HCT116 (cell line): ENCODE results near the gene PANX3. TPM values are rescaled to one million over a fixed set of nuclear protein-coding genes. Genes with fewer than 3 reads are reported as not detected.

Source experiments
- ATAC-seq: fragments of 200-7000 bp; cut with Tn5 transposase; 2 replicates; pipeline ENCODE4 v1.9.1; 2020; ENCODE audit warnings: mild to moderate bottlenecking, moderate library complexity
- BruUV-seq: library from RNA; stranded (reverse); fragments of 400-500 nt; replicated peaks from 2 replicates; lab custom pipeline; 2021; lab: Mats Ljungman, UMichigan
- CTCF ChIA-PET: fragments of 300-600 bp; sonication (Branson Sonifier 250); formaldehyde crosslinking; loops from one replicate; lab custom pipeline; 2021; ENCODE audit warnings: antibody characterized with exemption; lab: Charles Lee
- POLR2A ChIA-PET: fragments of 300-600, 350-600 bp; sonication (Branson Sonifier 250); formaldehyde crosslinking; loops from one replicate; lab custom pipeline; 2021; ENCODE audit warnings: antibody characterized with exemption; lab: Charles Lee
- RAD21 ChIA-PET, 2 experiments: fragments of 300-600 bp; sonication (Branson Sonifier 250); formaldehyde crosslinking; loops; one replicate each; lab custom pipeline; 2023; ENCODE audit warnings: low total read pairs in 2 of 2; ENCODE audit not compliant: uncharacterized antibody in 2 of 2, unreplicated experiment in 2 of 2, low non-redundant PET in 1 of 2; lab: Charles Lee
- DNase-seq: peaks from one replicate; pipeline ENCODE4 v3.0.0-alpha.2; 2010; ENCODE audit warnings: low read depth, low spot score
- H2AFZ ChIP-seq: fragments of 200-600 bp; shearing (Covaris generic), sonication (generic); 2 replicates; pipeline ENCODE4 v1.6.1; 2017; ENCODE audit warnings: low read depth, mixed run types, mixed read lengths, antibody characterized with exemption, low read length; ENCODE audit not compliant: poor library complexity, severe bottlenecking
- H3K27ac ChIP-seq: 2 replicates; pipeline ENCODE4 v1.5.1; 2012; ENCODE audit warnings: low read depth, low read length
- H3K27me3 ChIP-seq: fragments of 200-600 bp; sonication (generic); 2 replicates; pipeline ENCODE4 v1.6.1; 2016; ENCODE audit warnings: mixed run types, low read length, mixed read lengths; ENCODE audit not compliant: insufficient read depth
- H3K36me3 ChIP-seq, 2 experiments: fragments of 200-500 bp in 1 of 2; fragments of 200-600 bp in 1 of 2; sonication (Bioruptor generic) in 1 of 2; sonication (generic) in 1 of 2; 2 replicates each; pipeline versions ENCODE4 v1.5.1 to v1.6.1; 2014 to 2016; ENCODE audit warnings: low read length in 2 of 2, inconsistent platforms in 1 of 2, mixed read lengths in 1 of 2, mixed run types in 1 of 2; ENCODE audit not compliant: insufficient read depth in 2 of 2, control insufficient read depth in 1 of 2
- H3K4me1 ChIP-seq, 2 experiments: fragments of 200-600 bp in 1 of 2; sonication (generic) in 1 of 2; 2 replicates each; pipeline versions ENCODE4 v1.5.1 to v1.6.1; 2012 to 2017; ENCODE audit warnings: low read length in 2 of 2, inconsistent platforms in 1 of 2, mild to moderate bottlenecking in 1 of 2, mixed read lengths in 1 of 2, mixed run types in 1 of 2, moderate library complexity in 1 of 2; ENCODE audit not compliant: insufficient read depth in 2 of 2, control insufficient read depth in 1 of 2
- H3K4me2 ChIP-seq: fragments of 200-600 bp; sonication (generic); 2 replicates; pipeline ENCODE4 v1.6.1; 2017; ENCODE audit warnings: mixed run types, low read length, mixed read lengths
- H3K4me3 ChIP-seq, 2 experiments: fragments of 200-600 bp in 1 of 2; sonication (generic) in 1 of 2; replicated peaks in 1 of 2; 2 replicates each; pipeline ENCODE4 v1.5.1; 2011 to 2016; ENCODE audit warnings: low read length in 2 of 2, control low read depth in 1 of 2, low read depth in 1 of 2, mild to moderate bottlenecking in 1 of 2, mixed read lengths in 1 of 2, mixed run types in 1 of 2
- H3K79me2 ChIP-seq: fragments of 200-600 bp; sonication (generic); 2 replicates; pipeline ENCODE4 v1.6.1; 2017; ENCODE audit warnings: mild to moderate bottlenecking, mixed run types, low read length, moderate library complexity, mixed read lengths; ENCODE audit not compliant: insufficient read depth
- H3K9ac ChIP-seq: fragments of 200-600 bp; sonication (generic); 2 replicates; pipeline ENCODE4 v1.6.1; 2016; ENCODE audit warnings: low read length, mixed read lengths
- H3K9me2 ChIP-seq: fragments of 200-600 bp; sonication (generic), shearing (Covaris generic); 2 replicates; pipeline ENCODE4 v1.6.1; 2017; ENCODE audit warnings: mixed run types, mild to moderate bottlenecking, moderate library complexity; ENCODE audit not compliant: insufficient read depth
- H3K9me3 ChIP-seq, 2 experiments: fragments of 200-500 bp in 1 of 2; fragments of 200-600 bp in 1 of 2; sonication (Bioruptor generic) in 1 of 2; sonication (generic) in 1 of 2; 2 replicates each; pipeline ENCODE4 v1.6.1; 2014 to 2017; ENCODE audit warnings: low read length in 2 of 2, mixed read lengths in 2 of 2, inconsistent platforms in 1 of 2, low read depth in 1 of 2, mild to moderate bottlenecking in 1 of 2, mixed run types in 1 of 2, moderate library complexity in 1 of 2; ENCODE audit not compliant: control insufficient read depth in 1 of 2, insufficient read depth in 1 of 2
- H4K20me1 ChIP-seq: fragments of 200-600 bp; sonication (generic), shearing (Covaris generic); 2 replicates; pipeline ENCODE4 v1.6.1; 2017; ENCODE audit warnings: mixed run types, mild to moderate bottlenecking, moderate library complexity; ENCODE audit not compliant: insufficient read depth
- EGR1 ChIP-seq: IDR thresholded peaks from 2 replicates; pipeline ENCODE4 v1.6.1; 2012; ENCODE audit warnings: low read depth
- intact Hi-C: fragments of 100-400 bp; cut with micrococcal nuclease; formaldehyde crosslinking; loops from 2 replicates; pipeline ENCODE4 v1.10.0; 2022
- total RNA-seq: library from RNA; stranded (reverse); gene quantifications from one replicate; pipeline ENCODE4 v1.2.1, GENCODE V29; 2021; ENCODE audit not compliant: unreplicated experiment
- TF ChIP-seq, protein P1 (sequence below): IDR thresholded peaks from 2 replicates; pipeline ENCODE4 v1.6.1; 2012; ENCODE audit warnings: low read depth

PANX3 gene
- total RNA-seq, 1 experiment from 2014 or later = not detected

DNA sequence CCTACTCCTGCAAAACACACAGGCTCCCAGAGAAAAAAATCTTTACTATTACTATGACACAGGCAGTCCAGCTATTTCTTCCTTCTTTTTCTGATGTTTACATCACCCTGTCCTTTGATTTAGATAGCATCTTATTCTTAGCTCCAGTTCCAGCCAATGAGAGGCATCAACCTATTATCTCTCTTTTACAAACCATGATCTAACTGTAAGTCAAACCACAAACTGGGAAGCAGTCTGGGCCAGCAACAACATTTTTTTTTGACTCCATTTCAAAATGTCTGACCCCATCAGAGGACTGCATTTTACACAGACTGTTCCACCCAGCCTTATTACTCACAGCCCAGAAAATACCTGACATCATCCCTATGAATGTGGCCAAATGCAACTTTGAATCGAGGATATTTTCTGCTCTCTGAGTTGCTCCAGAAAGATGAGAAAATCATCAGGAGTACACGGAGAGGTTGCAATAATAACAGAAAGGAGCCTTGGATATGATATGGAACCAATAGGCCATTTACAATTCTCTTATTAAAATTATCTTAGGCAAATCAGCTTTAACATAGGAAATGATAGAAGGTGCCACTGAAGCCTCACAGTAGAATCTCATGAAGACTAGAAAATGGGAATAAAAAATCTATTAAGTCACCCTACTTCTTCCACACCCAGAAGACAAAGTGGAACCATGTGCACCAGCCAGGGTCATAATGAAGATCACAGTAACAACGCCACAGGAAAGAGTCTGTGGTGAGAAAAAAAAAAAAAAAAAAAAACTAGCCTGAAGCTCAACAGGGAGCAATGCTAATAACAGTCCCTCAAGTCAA lies 32.6 kb downstream of the PANX3 start:
- no peaks in the 10 kb centered on the region for H3K79me2 ChIP-seq
- H3K27ac ChIP-seq = no peak overlapping the region
- DNase-seq (no peak), ATAC-seq (no peak)
- peaks cover 0 to 7% of the 10 kb centered on the region in 2 experiments; a peak in 2 of 4 replicates for H3K4me1 ChIP-seq
- ChIA-PET CTCF (interaction anchor here (0.7 to 1.6 kb wide), 6 partner anchors 11 to 669 kb away, joined by 3 to 6 read pairs (median 4); no protein-coding TSS in a partner anchor), POLR2A (no interaction called here), RAD21 (interaction anchor here in 1 of 2 experiments (0.7 kb wide), 1 partner anchor 194 kb away, joined by 3 read pairs; no protein-coding TSS in a partner anchor)
- H3K9me2 ChIP-seq = no peaks in the 10 kb centered on the region
- H2AFZ ChIP-seq = no peak overlapping the region
- no TSS peak for BruUV-seq
- H4K20me1 ChIP-seq = no peaks in the 10 kb centered on the region
- no peak overlapping the region for H3K9ac ChIP-seq
- 0 out of 2 replicates have a peak, but pooled peaks have one; percentile 6 for TF ChIP-seq EGR1
- TF ChIP-seq, protein P1, sequence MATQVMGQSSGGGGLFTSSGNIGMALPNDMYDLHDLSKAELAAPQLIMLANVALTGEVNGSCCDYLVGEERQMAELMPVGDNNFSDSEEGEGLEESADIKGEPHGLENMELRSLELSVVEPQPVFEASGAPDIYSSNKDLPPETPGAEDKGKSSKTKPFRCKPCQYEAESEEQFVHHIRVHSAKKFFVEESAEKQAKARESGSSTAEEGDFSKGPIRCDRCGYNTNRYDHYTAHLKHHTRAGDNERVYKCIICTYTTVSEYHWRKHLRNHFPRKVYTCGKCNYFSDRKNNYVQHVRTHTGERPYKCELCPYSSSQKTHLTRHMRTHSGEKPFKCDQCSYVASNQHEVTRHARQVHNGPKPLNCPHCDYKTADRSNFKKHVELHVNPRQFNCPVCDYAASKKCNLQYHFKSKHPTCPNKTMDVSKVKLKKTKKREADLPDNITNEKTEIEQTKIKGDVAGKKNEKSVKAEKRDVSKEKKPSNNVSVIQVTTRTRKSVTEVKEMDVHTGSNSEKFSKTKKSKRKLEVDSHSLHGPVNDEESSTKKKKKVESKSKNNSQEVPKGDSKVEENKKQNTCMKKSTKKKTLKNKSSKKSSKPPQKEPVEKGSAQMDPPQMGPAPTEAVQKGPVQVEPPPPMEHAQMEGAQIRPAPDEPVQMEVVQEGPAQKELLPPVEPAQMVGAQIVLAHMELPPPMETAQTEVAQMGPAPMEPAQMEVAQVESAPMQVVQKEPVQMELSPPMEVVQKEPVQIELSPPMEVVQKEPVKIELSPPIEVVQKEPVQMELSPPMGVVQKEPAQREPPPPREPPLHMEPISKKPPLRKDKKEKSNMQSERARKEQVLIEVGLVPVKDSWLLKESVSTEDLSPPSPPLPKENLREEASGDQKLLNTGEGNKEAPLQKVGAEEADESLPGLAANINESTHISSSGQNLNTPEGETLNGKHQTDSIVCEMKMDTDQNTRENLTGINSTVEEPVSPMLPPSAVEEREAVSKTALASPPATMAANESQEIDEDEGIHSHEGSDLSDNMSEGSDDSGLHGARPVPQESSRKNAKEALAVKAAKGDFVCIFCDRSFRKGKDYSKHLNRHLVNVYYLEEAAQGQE = no peak
- H3K4me2 ChIP-seq = peak overlapping the region; percentile 66
- peaks cover 0 to 9% of the 10 kb centered on the region in 2 experiments; a peak in 1 of 4 replicates for H3K9me3 ChIP-seq
- peaks cover 0 to 3% of the 10 kb centered on the region in 2 experiments; a peak in 1 of 4 replicates for H3K36me3 ChIP-seq
- intact Hi-C loops = loop anchor here (1.0 to 2.0 kb wide), 2 partner anchors 193 to 223 kb away; no protein-coding TSS in a partner anchor
- H3K4me3 ChIP-seq = no peak overlapping the region
- no peaks in the 10 kb centered on the region for H3K27me3 ChIP-seq
